ENCODE results near the gene FBXL4. TPM values are rescaled to one million over a fixed set of nuclear protein-coding genes. Genes with fewer than 3 reads are reported as not detected.

FBXL4 gene
- total and polyA plus RNA-seq, 7 donors, result 3.4 to 15.5 (median 11.5) TPM

DNA sequence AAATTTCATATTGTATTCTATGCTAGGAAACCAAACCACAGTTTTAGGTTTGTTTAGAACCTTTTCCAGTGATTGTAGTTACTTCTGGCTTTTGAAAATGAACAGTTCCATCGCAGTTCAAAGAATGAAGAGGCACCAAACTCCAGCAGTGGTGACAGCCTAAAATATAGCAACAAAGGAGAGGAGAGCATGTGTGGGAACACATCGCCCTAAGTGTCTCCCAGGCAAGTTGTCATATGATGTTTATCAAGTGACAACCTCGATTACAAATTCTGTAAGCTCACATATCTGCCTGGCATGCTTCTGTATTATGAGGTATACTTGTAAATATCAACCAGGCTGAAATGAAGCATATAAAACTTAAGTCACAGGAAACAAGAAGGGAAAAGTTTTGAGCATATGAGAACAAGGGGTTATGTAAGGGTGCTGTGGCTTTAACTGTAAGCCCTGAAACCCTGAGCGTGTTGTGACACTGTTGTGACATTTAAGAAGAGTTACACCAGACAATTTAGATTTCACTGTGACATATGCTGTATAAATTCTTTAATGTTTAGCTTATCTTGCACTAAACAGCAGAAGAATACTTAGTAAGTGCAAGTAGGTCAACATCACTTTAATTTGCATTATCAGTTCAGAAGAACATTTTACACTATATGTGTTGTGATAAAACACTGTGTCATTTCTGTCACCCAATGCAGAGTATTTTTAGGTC, 29.1 kb upstream of the FBXL4 start:
- 26 to 63% (median 41%) methylated on average over 4 of the region's 4 CpGs for WGBS, 3 donors
- Histone ChIP-seq H3K4me1 (peaks cover 23% of the 10 kb centered on the region), H3K36me3 (ENCODE audit: insufficient read depth in 1 of 2, low read depth in 1 of 2) (no peaks in the 10 kb centered on the region), H3K27ac (peak overlapping the region; percentile 14), H3K9me3 (no peaks in the 10 kb centered on the region), H3K27me3 (ENCODE audit: insufficient read depth in 3 of 3, low read length in 2 of 3) (no peaks in the 10 kb centered on the region), H3K4me3 (no peak overlapping the region)
- intact Hi-C loops (cut with DNase I), result no loop called here
- DNase-seq (no peak), ATAC-seq (peak in 2 of 4 donors; percentile 24 to 40)
- TF ChIP-seq, protein P1, sequence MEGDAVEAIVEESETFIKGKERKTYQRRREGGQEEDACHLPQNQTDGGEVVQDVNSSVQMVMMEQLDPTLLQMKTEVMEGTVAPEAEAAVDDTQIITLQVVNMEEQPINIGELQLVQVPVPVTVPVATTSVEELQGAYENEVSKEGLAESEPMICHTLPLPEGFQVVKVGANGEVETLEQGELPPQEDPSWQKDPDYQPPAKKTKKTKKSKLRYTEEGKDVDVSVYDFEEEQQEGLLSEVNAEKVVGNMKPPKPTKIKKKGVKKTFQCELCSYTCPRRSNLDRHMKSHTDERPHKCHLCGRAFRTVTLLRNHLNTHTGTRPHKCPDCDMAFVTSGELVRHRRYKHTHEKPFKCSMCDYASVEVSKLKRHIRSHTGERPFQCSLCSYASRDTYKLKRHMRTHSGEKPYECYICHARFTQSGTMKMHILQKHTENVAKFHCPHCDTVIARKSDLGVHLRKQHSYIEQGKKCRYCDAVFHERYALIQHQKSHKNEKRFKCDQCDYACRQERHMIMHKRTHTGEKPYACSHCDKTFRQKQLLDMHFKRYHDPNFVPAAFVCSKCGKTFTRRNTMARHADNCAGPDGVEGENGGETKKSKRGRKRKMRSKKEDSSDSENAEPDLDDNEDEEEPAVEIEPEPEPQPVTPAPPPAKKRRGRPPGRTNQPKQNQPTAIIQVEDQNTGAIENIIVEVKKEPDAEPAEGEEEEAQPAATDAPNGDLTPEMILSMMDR (IDR thresholded peaks at IDR 0.05), result no peak

DNA sequence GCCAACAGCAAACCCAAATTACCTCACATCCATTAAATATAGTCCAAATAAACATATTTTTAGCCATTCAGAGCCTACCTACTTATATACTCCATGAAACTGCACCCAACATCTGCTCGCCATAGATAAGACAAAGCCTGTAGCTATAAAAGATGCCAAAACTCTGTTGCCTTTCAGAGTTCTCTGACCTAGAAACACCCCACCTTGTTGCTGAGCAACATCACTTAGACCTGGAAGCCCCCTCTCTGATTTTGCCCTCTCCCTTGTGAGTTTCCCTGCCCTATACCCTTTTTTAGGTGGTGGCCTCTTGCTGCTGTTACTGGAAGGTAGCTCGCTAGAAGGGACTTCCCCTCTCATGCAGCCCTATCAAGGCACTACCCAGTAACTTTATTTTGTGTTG, 27.7 kb upstream of the FBXL4 start:
- Histone ChIP-seq H3K9me3 (no peaks in the 10 kb centered on the region), H3K4me1 (peaks cover 23% of the 10 kb centered on the region), H3K27me3 (ENCODE audit: insufficient read depth in 3 of 3, low read length in 2 of 3) (no peaks in the 10 kb centered on the region), H3K27ac (no peak overlapping the region), H3K36me3 (ENCODE audit: insufficient read depth in 1 of 2, low read depth in 1 of 2) (no peaks in the 10 kb centered on the region), H3K4me3 (no peak overlapping the region)
- TF ChIP-seq, protein P1 (IDR thresholded peaks at IDR 0.05), result no peak
- ATAC-seq (no peak), DNase-seq (no peak)
- WGBS, 3 donors, result 85 to 92% (median 88%) methylated on average over 2 of the region's 2 CpGs
- intact Hi-C loops (cut with DNase I), result no loop called here

DNA sequence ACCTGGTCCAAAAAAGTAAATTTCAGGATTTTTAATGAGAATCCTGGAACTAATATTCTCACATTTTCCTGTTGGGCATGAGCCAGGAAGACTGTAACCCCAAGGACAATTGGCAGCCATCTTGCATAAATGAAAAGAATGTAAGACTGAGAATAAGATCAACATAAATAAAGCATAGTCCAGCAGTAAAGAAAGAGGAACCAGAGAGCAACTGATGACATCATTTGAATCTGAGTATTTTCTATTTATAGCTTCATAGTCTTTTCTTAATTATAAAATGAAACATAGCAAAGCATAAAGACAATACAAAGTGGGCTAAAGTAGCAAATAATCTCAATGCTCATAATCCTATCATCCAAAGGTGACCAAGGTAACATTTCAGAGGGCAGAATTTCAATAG, 26.6 kb upstream of the FBXL4 start:
- ATAC-seq (no peak), DNase-seq (no peak)
- Histone ChIP-seq H3K27ac (no peak overlapping the region), H3K4me1 (peaks cover 18% of the 10 kb centered on the region), H3K27me3 (ENCODE audit: insufficient read depth in 3 of 3, low read length in 2 of 3) (no peaks in the 10 kb centered on the region), H3K36me3 (ENCODE audit: insufficient read depth in 1 of 2, low read depth in 1 of 2) (no peaks in the 10 kb centered on the region), H3K9me3 (no peaks in the 10 kb centered on the region), H3K4me3 (no peak overlapping the region)
- intact Hi-C loops (cut with DNase I), result no loop called here
- TF ChIP-seq, protein P1 (IDR thresholded peaks at IDR 0.05), result no peak

DNA sequence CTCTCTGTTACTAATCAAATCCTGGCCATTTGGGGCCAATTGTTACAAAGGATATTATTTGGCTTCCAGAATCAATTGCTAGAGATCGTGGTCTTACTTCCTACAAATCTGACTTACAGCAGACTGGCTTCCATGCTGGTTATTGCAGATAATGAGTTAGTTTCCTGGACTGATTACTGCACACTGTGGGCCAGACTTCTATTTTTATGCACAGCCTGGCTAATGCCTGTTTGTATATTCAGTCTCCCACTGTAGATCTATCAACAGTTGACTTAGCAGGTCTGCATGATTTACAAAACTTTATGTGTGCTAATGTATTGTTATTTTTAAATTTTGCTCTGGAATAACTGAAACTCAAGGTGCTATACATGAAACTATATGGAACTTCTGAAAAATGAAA, 25.8 kb upstream of the FBXL4 start:
- Histone ChIP-seq H3K27ac (no peak overlapping the region), H3K4me1 (peaks cover 18% of the 10 kb centered on the region), H3K36me3 (ENCODE audit: insufficient read depth in 1 of 2, low read depth in 1 of 2) (no peaks in the 10 kb centered on the region), H3K27me3 (ENCODE audit: insufficient read depth in 3 of 3, low read length in 2 of 3) (no peaks in the 10 kb centered on the region), H3K4me3 (no peak overlapping the region), H3K9me3 (no peaks in the 10 kb centered on the region)
- intact Hi-C loops (cut with DNase I), result no loop called here
- 67 to 70% (median 69%) methylated on average over 1 of the region's 1 CpG for WGBS, 3 donors
- ATAC-seq (no peak), DNase-seq (no peak)
- TF ChIP-seq, protein P1 (IDR thresholded peaks at IDR 0.05), result no peak

DNA sequence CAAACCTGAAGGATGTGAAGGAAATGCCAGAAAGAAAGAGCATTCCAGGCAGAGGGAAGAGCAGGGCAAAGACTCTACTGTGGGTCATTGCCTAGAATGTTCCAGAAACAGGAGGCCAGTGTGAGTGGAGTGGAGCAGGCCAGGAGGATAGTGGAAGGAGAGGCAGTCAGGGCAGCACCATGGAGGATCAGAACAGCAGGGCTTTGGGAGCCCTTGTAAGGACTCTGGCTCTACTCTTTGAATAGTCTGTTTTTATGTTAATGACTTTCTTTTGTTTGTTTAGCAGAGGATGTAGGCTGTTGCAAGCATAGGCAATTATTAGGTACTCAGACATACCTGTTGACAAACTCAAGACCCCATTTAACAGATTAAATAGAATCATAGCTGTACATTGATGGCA, 23.6 kb upstream of the FBXL4 start:
- Histone ChIP-seq H3K9me3 (no peaks in the 10 kb centered on the region), H3K36me3 (ENCODE audit: insufficient read depth in 1 of 2, low read depth in 1 of 2) (no peaks in the 10 kb centered on the region), H3K27me3 (ENCODE audit: insufficient read depth in 3 of 3, low read length in 2 of 3) (no peaks in the 10 kb centered on the region), H3K4me3 (no peak overlapping the region), H3K4me1 (no peaks in the 10 kb centered on the region), H3K27ac (no peak overlapping the region)
- intact Hi-C loops (cut with DNase I), result no loop called here
- TF ChIP-seq, protein P1 (IDR thresholded peaks at IDR 0.05), result no peak
- DNase-seq (no peak), ATAC-seq (no peak)

Data from psoas muscle (tissue), 8 donors.